Activated T-cell treated with anti-CD3 and anti-CD28 coated beads, Interleukin-2, amount 50 U/mL, for 72 hours (primary cell): ENCODE results near the gene SDHAF1. TPM values are rescaled to one million over a fixed set of nuclear protein-coding genes. Genes with fewer than 3 reads are reported as not detected.
"Not testable (repeated sequence)": the region's sequence is repeated elsewhere in the genome, so short reads cannot be mapped to it uniquely, and the experiment has no call there.

ENCODE experiments used
- ATAC-seq, 2 donors: fragments of 150-1000 bp; cut with Tn5 transposase; replicated peaks in 1 of 2; 2 replicates each; pipeline ENCODE4 v1.10.0; 2021; ENCODE audit warnings: moderate library complexity in 2 of 2, mild to moderate bottlenecking in 1 of 2
- DNase-seq, 2 donors: peaks; one replicate each; pipeline ENCODE4 v3.0.0; 2021 to 2022; ENCODE audit warnings: mixed read lengths in 1 of 2
- H3K27ac Mint-ChIP-seq: one replicate; pipeline ENCODE4 v1.8.0; 2022; ENCODE audit warnings: mild to moderate bottlenecking, moderate library complexity, mixed read lengths
- H3K27me3 Mint-ChIP-seq: one replicate; pipeline ENCODE4 v1.8.0; 2022; ENCODE audit warnings: low read depth, mixed read lengths
- H3K36me3 Mint-ChIP-seq, 2 donors: one replicate each; pipeline ENCODE4 v1.8.0; 2022; ENCODE audit warnings: mixed read lengths in 2 of 2, mild to moderate bottlenecking in 1 of 2; ENCODE audit not compliant: insufficient read depth in 2 of 2
- H3K4me1 Mint-ChIP-seq: one replicate; pipeline ENCODE4 v1.8.0; 2022; ENCODE audit warnings: low read depth, mixed read lengths
- H3K4me3 Mint-ChIP-seq, 2 donors: one replicate each; pipeline ENCODE4 v1.8.0; 2022; ENCODE audit warnings: mild to moderate bottlenecking in 2 of 2, mixed read lengths in 2 of 2, moderate library complexity in 2 of 2
- H3K9me3 Mint-ChIP-seq, 2 donors: one replicate each; pipeline ENCODE4 v1.8.0; 2022; ENCODE audit warnings: mixed read lengths in 2 of 2
- total RNA-seq, 2 donors: library from RNA; stranded (reverse); gene quantifications; one replicate each; pipeline ENCODE4 v1.2.3, GENCODE V29; 2022

Gene SDHAF1
- total RNA-seq, 2 donors from 2014 or later: 24.0 to 24.2 TPM

DNA sequence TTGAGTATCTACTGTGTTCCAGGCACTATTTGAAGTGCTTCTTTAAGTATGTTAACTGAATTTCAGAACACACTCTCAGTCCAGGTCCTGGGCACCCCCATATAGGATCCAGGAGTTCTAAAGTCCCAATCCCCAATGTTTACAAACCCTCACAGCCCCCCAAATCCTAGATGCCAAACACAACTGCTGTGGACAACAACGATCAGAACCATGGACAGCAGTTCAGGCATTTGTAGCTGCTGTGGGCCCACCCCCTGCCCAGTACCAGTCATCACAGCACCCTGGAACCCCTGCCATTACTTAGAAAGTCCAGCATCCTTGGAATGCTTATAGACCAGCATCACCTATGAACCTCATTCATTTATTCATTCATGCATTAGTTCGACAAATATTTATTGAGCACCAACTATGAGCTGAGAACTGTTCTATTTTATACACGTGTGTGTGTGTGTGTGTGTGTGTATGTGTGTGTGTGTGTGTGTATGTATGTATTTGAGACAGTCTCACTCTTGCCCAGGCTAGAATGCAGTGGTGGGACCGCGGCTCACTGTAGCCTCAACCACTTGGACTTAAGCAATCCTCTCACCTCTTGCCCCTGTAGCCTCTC is 19.3 kb upstream of the SDHAF1 start:
- Mint-ChIP-seq H3K36me3 (no peaks in the 10 kb centered on the region), H3K4me1 (no peaks in the 10 kb centered on the region), H3K27ac (no peak overlapping the region), H3K27me3 (peaks cover 17% of the 10 kb centered on the region), H3K9me3 (no peaks in the 10 kb centered on the region), H3K4me3 (no peak overlapping the region)
- ATAC-seq (no peak), DNase-seq (no peak)

DNA sequence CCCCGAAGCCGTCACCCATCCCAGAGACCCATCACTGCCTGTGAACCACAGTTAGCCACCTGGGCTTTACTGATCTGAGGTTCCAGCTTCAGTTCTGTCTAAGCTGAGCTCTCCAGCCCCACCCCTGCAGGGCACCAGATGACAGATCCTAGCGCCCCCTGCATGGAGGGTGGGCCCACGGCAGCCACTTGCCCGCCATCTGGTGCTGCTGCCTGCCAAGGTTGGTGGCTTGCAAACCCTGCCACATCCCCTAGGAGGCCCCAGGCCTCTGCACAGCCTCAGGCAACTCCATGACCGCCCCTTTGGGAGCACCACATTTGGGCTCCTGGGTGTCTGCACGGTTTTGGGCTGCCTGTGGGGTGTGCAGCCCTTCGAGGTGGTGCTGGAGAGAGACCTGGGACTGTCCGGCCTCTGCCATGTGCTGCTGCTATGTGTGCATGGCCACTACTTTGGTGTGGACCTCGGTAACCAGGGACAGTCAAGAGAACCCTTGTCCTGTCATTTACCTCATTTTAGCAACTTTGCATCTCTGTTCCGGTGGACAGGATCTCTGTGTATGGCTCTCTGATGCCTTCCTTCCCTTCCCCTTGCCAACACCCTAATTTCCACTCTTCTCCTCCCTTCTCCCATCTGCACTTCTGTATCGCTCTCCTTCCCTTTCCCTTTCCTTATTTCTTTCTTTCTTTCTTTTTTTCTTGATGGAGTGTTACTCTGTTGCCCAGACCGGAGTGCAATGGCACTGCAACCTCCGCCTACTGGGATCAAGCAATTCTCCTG is 17.4 kb upstream of the SDHAF1 start:
- Mint-ChIP-seq H3K27me3 (peaks cover 17% of the 10 kb centered on the region), H3K27ac (no peak overlapping the region), H3K9me3 (no peaks in the 10 kb centered on the region), H3K4me3 (no peak overlapping the region), H3K4me1 (no peaks in the 10 kb centered on the region), H3K36me3 (no peaks in the 10 kb centered on the region)
- DNase-seq: peak; percentile 48
- peak; percentile 78 to 80 for ATAC-seq

DNA sequence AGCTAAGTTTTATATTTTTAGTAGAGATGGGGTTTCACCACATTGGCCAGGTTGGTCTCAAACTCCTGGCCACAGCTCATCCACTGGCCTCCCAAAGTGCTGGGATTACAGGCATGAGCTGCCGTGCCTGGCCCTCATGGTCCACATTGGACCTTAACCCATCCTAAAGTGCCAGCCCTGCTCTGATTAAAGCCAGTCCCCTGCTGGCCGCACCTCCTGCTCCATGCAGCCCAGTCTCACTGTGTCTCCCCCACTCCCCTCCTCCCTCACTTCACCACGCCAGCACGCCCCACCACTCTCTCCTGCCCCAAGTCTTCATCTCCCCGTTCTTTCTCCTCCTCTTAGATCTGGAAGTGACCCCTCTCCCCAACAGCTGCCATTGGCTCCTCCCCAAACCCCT is 16.7 kb upstream of the SDHAF1 start:
- Mint-ChIP-seq H3K4me3 (no peak overlapping the region), H3K9me3 (no peaks in the 10 kb centered on the region), H3K27ac (no peak overlapping the region), H3K4me1 (no peaks in the 10 kb centered on the region), H3K36me3 (no peaks in the 10 kb centered on the region), H3K27me3 (peaks cover 17% of the 10 kb centered on the region)
- ATAC-seq (no peak), DNase-seq (no peak)

DNA sequence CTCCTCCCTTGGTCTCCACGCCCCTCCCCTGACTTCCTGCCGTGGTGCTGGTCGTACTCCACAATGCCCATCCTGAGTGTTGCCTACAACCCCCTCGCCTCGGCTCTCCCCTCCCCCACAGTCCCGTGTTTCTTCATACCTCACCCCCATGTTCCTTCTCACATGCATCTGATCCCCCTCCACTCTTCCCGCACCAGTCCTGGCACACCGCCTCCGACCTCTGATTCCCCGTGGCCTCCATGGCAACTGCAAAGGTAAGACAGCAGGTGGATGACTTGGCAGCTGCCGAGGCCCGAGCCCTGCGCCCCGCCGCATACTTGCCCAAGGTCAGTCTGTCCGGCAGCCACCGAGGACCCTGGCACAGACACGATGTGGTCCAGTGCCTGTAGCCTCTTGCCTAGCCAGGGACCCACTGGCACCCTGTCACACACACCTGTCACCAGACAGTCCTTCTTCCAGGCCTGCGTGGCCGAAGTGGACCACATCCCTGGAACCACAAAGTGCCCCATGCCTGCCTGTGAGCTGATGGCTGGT is 16.1 kb upstream of the SDHAF1 start:
- no peak overlapping the region for H3K27ac Mint-ChIP-seq
- H3K9me3 Mint-ChIP-seq: no peaks in the 10 kb centered on the region
- no peak for DNase-seq
- H3K4me3 Mint-ChIP-seq: no peak overlapping the region
- H3K4me1 Mint-ChIP-seq: no peaks in the 10 kb centered on the region
- peaks cover 18% of the 10 kb centered on the region for H3K27me3 Mint-ChIP-seq
- ATAC-seq: no peak
- no peaks in the 10 kb centered on the region for H3K36me3 Mint-ChIP-seq

DNA sequence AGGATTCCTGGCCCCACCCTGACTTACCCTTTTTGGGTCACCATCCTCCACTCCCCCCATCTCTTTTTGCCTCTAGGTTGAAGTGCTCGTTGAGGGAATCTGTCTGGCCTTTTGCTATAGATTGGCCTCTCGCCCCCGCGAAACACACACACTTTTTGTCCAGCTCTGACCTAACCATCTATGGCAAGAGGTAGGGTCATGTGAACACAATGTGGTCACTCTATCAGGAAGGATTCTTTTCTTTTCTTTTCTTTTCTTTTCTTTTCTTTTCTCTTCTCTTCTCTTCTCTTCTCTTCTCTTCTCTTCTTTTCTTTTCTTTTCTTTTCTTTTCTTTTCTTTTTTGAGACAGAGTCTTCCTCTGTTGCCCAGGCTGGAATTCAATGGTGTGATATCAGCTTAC is 14.0 kb upstream of the SDHAF1 start:
- not testable (repeated sequence) for H3K9me3 Mint-ChIP-seq, DNase-seq, ATAC-seq, H3K36me3 Mint-ChIP-seq, H3K27ac Mint-ChIP-seq, H3K4me1 Mint-ChIP-seq, H3K4me3 Mint-ChIP-seq
- H3K27me3 Mint-ChIP-seq: peaks cover 39% of the 10 kb centered on the region

DNA sequence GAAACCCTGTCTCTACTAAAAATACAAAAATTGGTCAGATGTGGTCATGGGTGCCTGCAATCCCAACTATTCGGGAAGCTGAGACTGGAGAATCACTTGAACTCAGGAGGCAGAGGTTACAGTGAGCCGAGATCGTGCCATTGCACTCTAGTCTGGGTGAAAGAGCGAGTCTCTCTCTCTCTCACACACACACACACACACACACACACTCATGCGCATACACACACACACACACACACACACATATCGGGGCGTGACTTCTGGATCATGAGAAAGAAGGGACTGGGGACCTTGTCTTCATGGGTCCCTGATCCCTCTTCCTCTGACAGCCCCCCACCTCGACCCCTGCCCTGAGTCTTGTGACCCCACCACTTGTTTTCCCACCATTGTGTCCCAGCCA is 11.8 kb upstream of the SDHAF1 start:
- ATAC-seq (no peak), DNase-seq (no peak)
- Mint-ChIP-seq H3K4me3 (no peak overlapping the region), H3K36me3 (no peaks in the 10 kb centered on the region), H3K27me3 (peaks cover 51% of the 10 kb centered on the region), H3K4me1 (peaks cover 8% of the 10 kb centered on the region), H3K27ac (no peak overlapping the region), H3K9me3 (peaks cover 0 to 2% of the 10 kb centered on the region in 2 donors)

DNA sequence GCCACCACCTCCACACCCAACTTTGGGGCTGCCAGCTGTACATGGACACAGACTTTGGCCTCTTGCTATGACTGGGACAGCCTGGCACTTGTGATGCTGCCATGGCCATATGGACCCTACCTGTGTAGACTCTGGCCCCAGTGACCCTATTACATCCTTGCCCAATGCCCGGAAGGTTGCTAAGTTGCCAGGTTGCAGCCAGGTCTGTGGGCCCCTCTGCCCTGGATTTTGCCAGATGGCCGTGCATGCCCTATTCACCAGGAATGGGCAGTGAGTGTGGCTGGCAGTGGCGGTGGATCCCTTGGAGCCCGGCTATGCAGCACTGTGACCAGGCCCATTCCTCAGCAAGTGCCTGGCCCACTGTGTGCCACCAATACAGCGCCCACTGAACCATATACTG is 8.9 kb upstream of the SDHAF1 start:
- ATAC-seq (no peak), DNase-seq (no peak)
- H3K27ac Mint-ChIP-seq: no peak overlapping the region
- H3K36me3 Mint-ChIP-seq: no peaks in the 10 kb centered on the region
- peaks cover 0 to 3% of the 10 kb centered on the region in 2 donors for H3K9me3 Mint-ChIP-seq
- peaks cover 40% of the 10 kb centered on the region for H3K27me3 Mint-ChIP-seq
- H3K4me1 Mint-ChIP-seq: peaks cover 8% of the 10 kb centered on the region
- H3K4me3 Mint-ChIP-seq: peak overlapping the region; percentile 52 to 83

DNA sequence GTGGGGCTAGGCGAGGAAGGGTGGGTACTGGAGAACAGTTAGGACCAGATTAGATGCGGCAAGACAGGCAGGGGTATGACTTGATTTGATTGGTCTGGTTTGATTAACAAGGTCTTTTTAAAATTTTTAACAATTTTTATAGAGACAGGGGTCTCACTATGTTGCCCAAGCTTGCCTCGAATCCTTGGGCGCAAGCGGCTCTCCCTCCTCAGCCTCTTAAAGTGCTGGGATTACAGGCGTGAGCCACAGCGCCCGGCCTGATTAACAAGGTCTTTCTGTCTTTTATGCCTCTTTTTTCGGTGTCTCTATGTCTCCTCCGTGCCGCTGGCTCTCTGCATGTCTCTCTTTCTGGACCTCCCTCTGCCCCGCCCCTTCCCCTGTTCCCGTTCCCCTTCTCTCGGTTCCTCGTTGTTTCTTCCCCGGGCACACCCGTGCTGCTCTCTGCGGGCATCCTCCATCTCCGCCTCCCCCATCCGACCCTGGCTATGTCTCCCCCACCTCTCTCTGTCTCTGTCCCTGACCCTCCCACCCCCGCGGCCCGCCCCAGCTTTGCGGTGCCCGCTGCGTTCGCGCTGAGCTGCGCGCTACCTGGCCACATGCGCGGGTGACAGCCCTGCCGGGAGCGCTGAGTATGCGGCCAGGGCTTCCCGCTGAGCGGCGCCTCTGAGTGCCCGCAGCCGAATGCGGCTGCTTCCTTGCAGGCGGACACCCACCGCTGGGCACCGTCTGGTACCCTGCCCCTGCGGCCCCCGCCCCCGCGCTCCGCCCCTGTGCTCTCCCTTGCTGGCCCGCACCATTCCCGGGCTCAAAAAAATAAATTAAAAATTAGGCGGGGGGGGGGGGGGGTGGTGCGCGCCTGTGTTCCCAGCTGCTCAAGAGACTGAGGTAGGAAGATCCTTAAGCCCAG is 8.1 kb upstream of the SDHAF1 start:
- ATAC-seq (peak; percentile 72 to 73), DNase-seq (peak; percentile 19 to 22)
- Mint-ChIP-seq H3K36me3 (no peaks in the 10 kb centered on the region), H3K4me1 (peaks cover 8% of the 10 kb centered on the region), H3K27me3 (peaks cover 40% of the 10 kb centered on the region), H3K9me3 (peaks cover 0 to 3% of the 10 kb centered on the region in 2 donors), H3K4me3 (peak overlapping the region; percentile 77 to 83), H3K27ac (no peak overlapping the region)

DNA sequence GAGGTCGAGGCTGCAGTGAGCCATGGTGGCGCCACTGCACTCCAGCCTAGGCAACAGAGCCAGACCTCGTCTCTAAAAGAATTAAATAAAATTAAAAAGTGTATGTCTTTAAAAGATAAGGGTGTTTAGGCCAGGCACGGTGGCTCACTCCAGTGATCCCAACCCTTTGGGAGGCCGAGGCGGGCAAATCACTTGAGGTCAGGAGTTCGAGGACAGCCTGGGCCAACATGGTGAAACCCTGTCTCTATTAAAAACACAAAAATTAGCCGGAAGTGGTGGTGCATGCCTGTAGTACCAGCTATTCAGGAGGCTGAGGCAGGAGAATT is 7.5 kb upstream of the SDHAF1 start:
- Mint-ChIP-seq H3K27me3 (peaks cover 40% of the 10 kb centered on the region), H3K36me3 (no peaks in the 10 kb centered on the region), H3K9me3 (peaks cover 0 to 3% of the 10 kb centered on the region in 2 donors), H3K27ac (no peak overlapping the region), H3K4me3 (peak overlapping the region in 1 of 2 donors; percentile 83), H3K4me1 (peaks cover 8% of the 10 kb centered on the region)
- ATAC-seq (no peak), DNase-seq (no peak)

DNA sequence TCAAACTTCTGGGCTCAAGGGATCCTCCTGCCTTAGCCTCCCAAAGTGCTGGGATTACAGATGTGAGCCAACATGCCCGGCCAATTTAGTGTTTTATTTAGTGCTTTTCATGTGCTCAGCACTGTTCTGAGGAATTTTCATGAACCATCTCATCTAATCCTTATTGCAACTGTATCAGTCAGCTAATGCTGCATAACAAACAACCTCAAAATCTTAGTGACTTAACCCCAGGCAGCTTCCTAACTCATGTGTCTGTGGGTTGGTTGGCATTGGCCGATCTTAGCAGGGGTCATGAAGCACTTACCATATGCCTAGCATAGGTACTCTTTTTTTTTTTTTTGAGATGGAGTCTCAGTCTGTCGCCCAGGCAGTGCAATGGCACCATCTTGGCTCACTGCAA is 6.2 kb upstream of the SDHAF1 start:
- peaks cover 8% of the 10 kb centered on the region for H3K4me1 Mint-ChIP-seq
- peaks cover 0 to 3% of the 10 kb centered on the region in 2 donors for H3K9me3 Mint-ChIP-seq
- no peak overlapping the region for H3K27ac Mint-ChIP-seq
- no peaks in the 10 kb centered on the region for H3K36me3 Mint-ChIP-seq
- ATAC-seq (no peak), DNase-seq (no peak)
- H3K27me3 Mint-ChIP-seq: peaks cover 40% of the 10 kb centered on the region
- H3K4me3 Mint-ChIP-seq: no peak overlapping the region

DNA sequence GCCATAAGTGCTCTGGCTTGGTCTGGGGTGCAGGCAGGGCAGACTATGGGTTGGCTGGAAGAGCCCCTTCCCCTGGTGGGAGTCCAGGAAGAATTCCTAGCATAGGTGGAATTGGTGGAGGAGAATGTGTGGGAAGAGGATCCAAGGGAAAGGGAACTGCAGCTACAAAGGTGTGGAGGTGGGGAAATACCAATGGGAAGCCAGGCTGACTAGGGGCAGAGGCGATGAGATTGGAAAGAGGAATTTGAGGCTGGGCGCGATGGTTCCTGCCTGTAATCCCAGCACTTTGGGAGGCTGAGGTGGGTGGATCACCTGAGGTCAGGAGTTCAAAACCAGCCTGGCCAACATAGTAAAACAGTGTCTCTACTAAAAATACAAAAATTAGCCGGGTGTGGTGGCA is 4.8 kb upstream of the SDHAF1 start:
- Mint-ChIP-seq H3K27me3 (peaks cover 27% of the 10 kb centered on the region), H3K4me3 (no peak overlapping the region)

DNA sequence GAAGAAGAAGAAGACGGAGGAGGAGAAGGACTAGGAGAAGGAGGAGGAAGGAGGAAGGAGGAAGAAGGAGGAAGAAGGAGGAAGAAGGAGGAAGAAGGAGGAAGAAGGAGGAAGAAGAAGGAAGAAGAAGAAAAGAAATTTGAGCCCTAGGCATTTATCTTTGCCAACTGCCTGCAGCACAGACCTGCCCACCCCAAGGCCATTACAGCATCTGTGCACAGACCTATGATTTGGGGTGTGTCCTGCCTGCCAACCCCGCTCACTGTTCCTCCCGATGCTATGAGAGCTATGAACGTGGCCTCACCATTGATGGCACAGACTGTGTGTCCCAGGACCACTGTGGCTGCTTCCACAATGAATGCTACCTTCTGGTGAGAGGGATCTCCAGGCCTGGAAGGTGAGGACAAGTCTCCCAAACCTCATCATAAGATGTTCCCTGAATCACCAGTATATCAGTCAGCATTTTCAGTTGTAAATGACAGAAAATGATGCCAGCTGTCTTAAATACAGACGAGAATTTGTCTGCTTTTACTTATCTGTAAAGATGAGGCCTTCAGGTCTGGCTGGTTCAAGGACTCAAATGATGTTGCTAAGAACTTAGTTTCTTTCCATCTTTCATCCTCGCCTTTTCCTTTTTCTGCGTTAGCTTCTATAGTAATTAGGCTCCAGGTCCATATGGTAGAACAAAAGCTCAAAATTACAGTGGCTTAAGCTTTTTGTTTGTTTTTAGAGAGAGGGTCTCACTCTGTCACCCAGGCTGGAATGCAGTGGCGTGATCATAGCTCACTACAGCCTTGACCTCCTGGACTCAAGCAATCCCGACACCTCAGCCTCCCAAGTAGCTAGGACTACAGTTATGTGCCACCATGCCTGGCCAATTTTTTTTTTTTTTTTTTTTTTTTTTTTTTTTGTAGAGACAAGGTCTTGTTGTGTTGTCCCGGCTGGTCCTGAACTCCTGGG is 3.9 kb upstream of the SDHAF1 start:
- Mint-ChIP-seq H3K4me3 (no peak overlapping the region), H3K4me1 (peaks cover 24% of the 10 kb centered on the region), H3K27me3 (peaks cover 18% of the 10 kb centered on the region), H3K9me3 (peaks cover 0 to 1% of the 10 kb centered on the region in 2 donors), H3K36me3 (peaks cover 0 to 2% of the 10 kb centered on the region in 2 donors), H3K27ac (no peak overlapping the region)
- no peak for ATAC-seq
- no peak for DNase-seq

More for the DNA sequence above, 4.8 kb upstream of the SDHAF1 start:
- Mint-ChIP-seq H3K9me3 (peaks cover 0 to 3% of the 10 kb centered on the region in 2 donors), H3K36me3 (peaks cover 0 to 2% of the 10 kb centered on the region in 2 donors), H3K27ac (no peak overlapping the region), H3K4me1 (peaks cover 19% of the 10 kb centered on the region)
- DNase-seq (no peak), ATAC-seq (no peak)
